ENCODE data around the gene FER. TPM values are rescaled to one million over a fixed set of nuclear protein-coding genes. Genes with fewer than 3 reads are reported as not detected.
"Not testable (repeated sequence)": the region's sequence is repeated elsewhere in the genome, so short reads cannot be mapped to it uniquely, and the experiment has no call there.

FER gene
- total and polyA plus RNA-seq, 10 of the 15 experiments (the other 5 are each of a cell fraction or from before 2014, with no cell fraction given): 4.4 to 19.1 (median 9.6) TPM

GRCh38 chr5:108765647-108766046 lies 17.9 kb downstream of the FER start:
- Histone ChIP-seq H3K27ac (ENCODE audit: control insufficient read depth, insufficient read depth) (no peak overlapping the region), H3K27me3 (replicated peaks in 1 of 2; ENCODE audit: control insufficient read depth in 2 of 2, insufficient read depth in 2 of 2, low read length in 1 of 2) (no peaks in the 10 kb centered on the region), H3K4me1 (ENCODE audit: control insufficient read depth, insufficient read depth, low read length) (peaks cover 4% of the 10 kb centered on the region), H2AFZ (ENCODE audit: control insufficient read depth, low read depth, low read length) (no peak overlapping the region), H3K9me3 (replicated peaks; ENCODE audit: control insufficient read depth, insufficient read depth, low read length) (no peaks in the 10 kb centered on the region), H3K4me3 (no peak overlapping the region), H4K20me1 (ENCODE audit: control insufficient read depth, insufficient read depth) (no peaks in the 10 kb centered on the region), H3K79me2 (ENCODE audit: control insufficient read depth, insufficient read depth, low read length) (no peaks in the 10 kb centered on the region; the same call in none of the 2 replicates), H3K36me3 (ENCODE audit: control insufficient read depth in 2 of 2, insufficient read depth in 2 of 2, low read length in 1 of 2) (no peaks in the 10 kb centered on the region), H3K9ac (ENCODE audit: control insufficient read depth, insufficient read depth, low read length) (no peak overlapping the region), H3K4me2 (ENCODE audit: control insufficient read depth, insufficient read depth) (no peak overlapping the region)
- SMC1A ChIA-PET (ENCODE audit: uncharacterized antibody, unreplicated experiment): no interaction called here
- TF ChIP-seq KDM1A (IDR thresholded peaks at IDR 0.05; ENCODE audit: borderline replicate concordance) (no peak), ZNF274 (IDR thresholded peaks at IDR 0.05; ENCODE audit: insufficient read depth, insufficient read length) (no peak), ATF7 (IDR thresholded peaks at IDR 0.05; ENCODE audit: low read depth) (peak; percentile 85), ZNF384 (IDR thresholded peaks at IDR 0.05; ENCODE audit: borderline replicate concordance, low read depth, low read length) (peak; percentile 50; the same call in 1 of the 2 replicates), MTA2 (IDR thresholded peaks at IDR 0.05; ENCODE audit: low read depth) (peak; percentile 74), JUNB (IDR thresholded peaks at IDR 0.05) (peak; percentile 39), EZH2 (IDR thresholded peaks at IDR 0.05; ENCODE audit: borderline replicate concordance, control insufficient read depth, low read depth, low read length) (no peak), SMARCA5 (IDR thresholded peaks at IDR 0.05) (no peak), PBX3 (IDR thresholded peaks at IDR 0.05; ENCODE audit: insufficient replicate concordance, low read depth, low read length) (no peak), SP1 (IDR thresholded peaks at IDR 0.05; ENCODE audit: low read depth, low read length) (no peak), MEF2B (IDR thresholded peaks at IDR 0.05; ENCODE audit: partially characterized antibody, poor library complexity, severe bottlenecking) (peak; percentile 88)
- FAIRE-seq: no peak
- RAD21 ChIA-PET (ENCODE audit: unreplicated experiment): interaction anchor here (0.9 to 1.3 kb wide), 3 partner anchors 13 to 38 kb away, joined by 3 to 5 read pairs (median 3); no protein-coding TSS in a partner anchor
- in situ Hi-C loops (cut with MboI): no loop called here
- CTCF ChIA-PET: interaction anchor here (0.9 kb wide), 1 partner anchor 102 kb away, joined by 4 read pairs; no protein-coding TSS in a partner anchor
- peak; percentile 49 for ATAC-seq
- POLR2A ChIA-PET: interaction anchor here (1.0 to 1.4 kb wide), 2 partner anchors 15 to 17 kb away, joined by 3 to 4 read pairs; no protein-coding TSS in a partner anchor
- BruUV-seq (replicated peaks): no TSS peak
- DNase-seq (ENCODE audit: low read depth, low spot score): no peak
- intact Hi-C loops (cut with micrococcal nuclease; ENCODE audit: unreplicated experiment): no loop called here

- in situ Hi-C loops (cut with MboI); H3K9ac ChIP-seq (ENCODE audit: control insufficient read depth, insufficient read depth, low read length); H3K79me2 ChIP-seq (ENCODE audit: control insufficient read depth, insufficient read depth, low read length); BruUV-seq (replicated peaks); H3K4me1 ChIP-seq (ENCODE audit: control insufficient read depth, insufficient read depth, low read length); H3K27me3 ChIP-seq (replicated peaks in 1 of 2; ENCODE audit: control insufficient read depth in 2 of 2, insufficient read depth in 2 of 2, low read length in 1 of 2); FAIRE-seq; H4K20me1 ChIP-seq (ENCODE audit: control insufficient read depth, insufficient read depth); DNase-seq (ENCODE audit: low read depth, low spot score); H3K9me3 ChIP-seq (replicated peaks; ENCODE audit: control insufficient read depth, insufficient read depth, low read length); H2AFZ ChIP-seq (ENCODE audit: control insufficient read depth, low read depth, low read length); ATAC-seq; intact Hi-C loops (cut with micrococcal nuclease; ENCODE audit: unreplicated experiment); H3K4me2 ChIP-seq (ENCODE audit: control insufficient read depth, insufficient read depth); RAD21 ChIA-PET (ENCODE audit: unreplicated experiment); H3K4me3 ChIP-seq; H3K36me3 ChIP-seq (ENCODE audit: control insufficient read depth in 2 of 2, insufficient read depth in 2 of 2, low read length in 1 of 2); H3K27ac ChIP-seq (ENCODE audit: control insufficient read depth, insufficient read depth): not testable (repeated sequence)
- WGBS (ENCODE audit: insufficient coverage, insufficient replicate concordance, low lambda C conversion rate, missing lambda C conversion rate): 88% methylated on average over 5 of the region's 5 CpGs
- SMC1A ChIA-PET (ENCODE audit: uncharacterized antibody, unreplicated experiment): interaction anchor here (1.2 to 1.3 kb wide), 2 partner anchors 9 to 51 kb away, joined by 3 to 4 read pairs; no protein-coding TSS in a partner anchor
- POLR2A ChIA-PET: interaction anchor here (0.6 kb wide), 1 partner anchor 434 kb away, joined by 3 read pairs; no protein-coding TSS in a partner anchor
- CTCF ChIA-PET: interaction anchor here (1.1 kb wide), 1 partner anchor 13 kb away, joined by 3 read pairs; no protein-coding TSS in a partner anchor
Measured at GRCh38 chr5:108766916-108767315, 19.2 kb downstream of the FER start.
